ENCODE results near the gene TRERF1.
"Not testable (repeated sequence)": the region's sequence is repeated elsewhere in the genome, so short reads cannot be mapped to it uniquely, and the experiment has no call there.

Gene TRERF1

GRCh38 chr6:42448927-42449659, 2.6 kb downstream of the TRERF1 start:
- DNase-seq, result no peak

- DNase-seq, result no peak
Measured at GRCh38 chr6:42448391-42448790, 3.3 kb downstream of the TRERF1 start.

DNA sequence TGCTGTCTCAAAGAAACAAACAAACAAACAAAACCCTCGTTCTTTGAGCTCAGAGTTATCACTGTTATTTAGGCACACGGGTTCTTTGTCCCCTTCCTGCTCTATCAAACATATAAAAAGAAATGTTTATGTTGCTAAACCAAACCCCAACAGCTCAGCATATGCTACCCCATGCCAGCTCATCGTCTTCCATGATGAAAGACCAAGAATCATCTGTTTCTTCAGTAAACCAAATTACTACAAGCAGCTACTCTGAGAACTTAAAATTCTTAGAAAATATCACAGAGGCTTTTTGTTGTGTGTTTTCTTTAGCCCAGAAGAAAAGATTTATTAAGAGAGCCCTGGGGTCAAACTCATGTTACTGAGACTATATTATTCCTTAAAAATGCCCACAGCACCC, 4.7 kb downstream of the TRERF1 start:
- no peak for DNase-seq

DNA sequence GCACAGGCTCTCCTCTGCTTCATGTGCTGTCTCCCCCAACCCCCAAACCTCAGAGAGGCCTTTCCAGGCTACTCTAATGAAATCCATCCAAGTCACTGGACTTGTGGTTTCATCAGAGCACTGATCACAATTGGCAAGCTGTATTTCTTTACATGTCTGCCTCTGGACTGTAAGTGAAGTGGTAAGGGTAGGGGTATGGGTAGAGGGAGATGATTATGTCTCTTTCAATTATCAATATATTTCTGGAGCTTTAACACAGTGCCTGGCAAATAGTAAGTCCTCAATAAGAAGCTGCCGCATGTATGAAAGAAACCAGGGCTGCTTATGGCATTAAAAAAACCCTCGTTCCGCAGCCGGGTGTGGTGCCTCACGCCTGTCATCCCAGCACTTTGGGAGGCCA, 5.4 kb downstream of the TRERF1 start:
- no peak for DNase-seq

DNA sequence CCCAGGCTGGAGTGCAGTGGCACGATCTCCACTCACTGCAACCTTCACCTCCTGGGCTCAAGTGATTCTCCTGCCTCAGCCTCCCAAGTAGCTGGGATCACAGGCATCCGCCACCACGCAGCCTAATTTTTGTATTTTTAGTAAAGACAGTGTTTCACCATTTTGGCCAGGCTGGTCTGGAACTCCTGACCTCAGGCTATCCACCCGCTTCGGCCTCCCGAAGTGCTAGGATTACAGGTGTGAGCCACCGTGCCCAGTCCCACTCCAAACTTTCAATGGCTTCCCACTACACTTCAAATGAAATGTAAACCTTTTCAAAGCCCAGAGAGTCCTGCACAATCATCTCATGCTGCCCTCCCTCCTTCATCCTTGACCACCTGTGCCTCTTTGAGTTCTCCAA, 5.8 kb downstream of the TRERF1 start:
- DNase-seq, result not testable (repeated sequence)

- no peak for DNase-seq
Measured at GRCh38 chr6:42443312-42444060, 8.2 kb downstream of the TRERF1 start.

GRCh38 chr6:42441697-42442081, 10.0 kb downstream of the TRERF1 start:
- DNase-seq, result no peak

- no peak for DNase-seq
Measured at GRCh38 chr6:42440778-42441696, 10.7 kb downstream of the TRERF1 start.

DNA sequence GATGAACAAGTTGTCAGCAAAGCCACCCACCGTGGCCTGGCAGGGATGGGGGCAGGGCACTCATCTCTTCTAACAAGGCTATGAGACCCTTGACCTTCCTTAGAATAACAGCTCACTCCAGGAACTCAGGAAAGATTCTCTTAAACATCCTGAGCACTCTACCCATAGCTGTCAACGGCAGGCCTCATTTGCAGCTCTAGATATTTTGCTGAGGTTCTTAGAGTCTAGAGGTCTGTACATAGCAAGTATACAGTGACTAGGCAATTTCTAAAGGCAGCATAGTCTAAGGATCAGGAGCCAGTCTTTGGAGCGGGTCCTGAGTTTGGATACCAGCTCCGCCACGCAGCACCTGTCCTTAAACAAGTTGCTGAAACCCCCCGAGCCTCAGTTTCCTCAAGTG, 11.7 kb downstream of the TRERF1 start:
- DNase-seq, result no peak

GRCh38 chr6:42436825-42437224, 14.9 kb downstream of the TRERF1 start:
- DNase-seq, result no peak

DNA sequence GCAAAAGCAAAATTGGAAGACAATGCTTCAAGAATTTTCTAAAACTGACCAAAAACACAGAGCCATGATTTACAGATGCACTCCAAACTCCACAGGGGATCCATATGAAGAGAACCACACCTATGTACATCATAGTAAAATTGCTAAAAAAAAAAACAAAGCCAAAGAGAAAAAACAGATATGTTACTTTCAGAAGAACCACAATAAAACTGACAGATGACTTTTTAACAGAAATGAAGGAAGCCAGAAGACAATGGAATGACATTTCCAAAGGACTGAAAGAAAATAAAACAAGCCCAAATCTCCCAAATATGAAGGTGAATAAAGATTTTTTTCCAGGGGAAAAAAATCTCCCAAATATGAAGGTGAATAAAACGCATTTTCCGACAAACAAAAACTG, 17.5 kb downstream of the TRERF1 start:
- DNase-seq, result no peak

DNA sequence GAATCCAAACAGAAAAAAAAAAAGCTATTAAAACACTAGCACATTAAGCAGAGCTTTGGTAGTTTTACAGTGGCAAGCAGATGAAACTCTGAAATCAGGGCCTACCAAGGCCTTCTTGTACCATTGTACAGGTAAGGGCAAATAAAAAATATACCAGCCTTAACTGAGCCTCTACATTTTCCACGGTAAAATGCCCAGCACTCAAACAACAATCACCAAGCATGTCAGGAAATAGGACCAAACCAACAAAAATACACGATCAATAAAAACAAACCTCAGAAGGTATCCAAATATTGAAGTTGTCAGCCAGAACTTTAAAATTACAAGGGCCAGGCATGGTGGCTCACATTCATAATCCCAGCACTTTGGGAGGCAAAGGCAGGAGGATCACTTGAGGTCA, 18.3 kb downstream of the TRERF1 start:
- no peak for DNase-seq

DNA sequence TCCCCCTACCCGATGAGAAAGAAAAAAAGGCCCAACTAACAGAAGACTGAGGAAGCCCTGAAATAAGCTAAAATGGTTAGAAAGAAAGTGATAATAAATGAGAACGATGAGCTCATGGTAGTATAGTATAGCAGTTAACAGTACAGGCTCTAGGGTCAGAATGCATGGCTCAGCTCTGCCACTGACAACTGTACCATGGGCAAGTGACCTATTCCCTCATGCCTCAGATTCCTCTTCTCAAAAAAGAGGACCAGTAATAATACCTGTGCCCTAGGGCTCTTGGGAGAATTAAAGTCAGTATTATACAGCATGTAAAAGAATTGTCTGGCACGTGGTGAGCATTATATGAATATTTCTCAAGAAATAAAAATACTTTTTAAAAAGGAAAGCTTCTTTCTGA, 19.8 kb downstream of the TRERF1 start:
- DNase-seq, result no peak

DNA sequence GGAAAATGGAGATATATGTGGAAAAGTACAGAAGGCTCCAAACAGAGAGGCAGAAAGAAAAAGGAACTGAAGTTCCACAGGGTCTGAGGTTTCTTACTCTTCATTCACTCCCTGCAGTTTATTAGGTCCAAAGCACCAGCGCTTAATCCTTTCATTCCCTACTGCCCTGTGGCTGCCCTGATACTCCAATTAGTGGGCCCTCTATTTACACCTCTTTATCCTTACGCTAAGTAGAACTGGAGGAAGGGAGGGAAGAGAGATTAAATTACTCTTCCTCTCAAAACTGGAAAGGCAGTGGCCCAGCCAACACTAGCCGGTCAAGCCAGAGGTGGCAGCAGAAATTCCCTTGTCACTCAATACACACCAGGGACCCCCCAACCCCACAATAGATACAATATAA, 20.4 kb downstream of the TRERF1 start:
- DNase-seq, result no peak

DNA sequence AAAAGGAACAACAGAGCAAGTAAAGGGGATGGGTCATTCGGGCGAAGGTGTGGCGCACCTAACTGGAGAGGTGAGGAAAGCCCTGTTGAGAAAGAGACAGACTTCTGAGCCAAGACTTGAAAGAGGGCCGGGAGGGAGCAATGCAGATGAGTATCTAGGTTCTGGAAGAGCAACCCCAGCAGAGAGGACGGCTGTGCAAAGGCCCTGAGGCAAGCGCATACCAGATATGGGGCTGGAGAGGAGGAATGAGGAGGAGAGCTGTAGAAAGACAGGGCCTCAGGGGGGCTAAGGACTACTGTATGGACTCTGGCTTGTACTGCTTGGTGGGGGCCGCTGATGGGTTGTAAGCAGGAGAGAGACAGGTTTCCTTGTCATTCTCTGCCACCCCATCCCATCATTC, 21.9 kb downstream of the TRERF1 start:
- DNase-seq, result no peak

GRCh38 chr6:42429042-42429585, 22.6 kb downstream of the TRERF1 start:
- no peak for DNase-seq

DNA sequence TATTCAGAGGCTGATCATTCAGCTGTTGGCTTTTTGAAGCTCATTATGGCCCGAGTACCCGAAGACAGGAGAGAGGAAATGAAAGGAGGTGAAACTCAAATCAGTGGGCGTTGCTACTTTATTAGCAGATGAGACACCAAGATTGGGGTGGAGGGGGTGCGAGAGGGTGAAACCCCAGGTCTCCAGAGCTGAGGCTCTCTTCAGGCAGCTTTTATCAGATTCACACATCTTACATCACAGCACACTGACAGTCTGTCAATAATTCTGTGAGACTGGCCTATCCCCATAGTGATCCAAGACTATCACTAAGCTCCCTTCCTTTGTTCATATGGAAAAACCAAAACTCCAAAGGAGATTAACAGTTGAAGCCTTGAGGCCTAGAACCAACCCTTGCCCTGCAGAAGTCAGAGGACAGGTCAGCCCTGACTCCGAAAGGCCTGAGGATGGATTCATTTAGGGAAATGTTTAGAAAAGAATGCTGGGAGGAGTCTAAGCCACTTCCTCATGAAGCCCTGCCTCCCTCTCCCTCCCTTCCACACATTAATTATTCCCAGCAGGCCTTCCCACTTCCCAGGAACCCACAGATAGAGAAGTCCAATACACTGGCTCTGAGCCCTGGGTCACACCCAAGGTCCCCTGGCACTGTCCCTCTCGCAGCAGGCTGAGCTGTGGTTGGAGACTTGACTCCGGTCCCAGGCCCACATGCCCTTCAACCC, 23.2 kb downstream of the TRERF1 start:
- no peak for DNase-seq

DNA sequence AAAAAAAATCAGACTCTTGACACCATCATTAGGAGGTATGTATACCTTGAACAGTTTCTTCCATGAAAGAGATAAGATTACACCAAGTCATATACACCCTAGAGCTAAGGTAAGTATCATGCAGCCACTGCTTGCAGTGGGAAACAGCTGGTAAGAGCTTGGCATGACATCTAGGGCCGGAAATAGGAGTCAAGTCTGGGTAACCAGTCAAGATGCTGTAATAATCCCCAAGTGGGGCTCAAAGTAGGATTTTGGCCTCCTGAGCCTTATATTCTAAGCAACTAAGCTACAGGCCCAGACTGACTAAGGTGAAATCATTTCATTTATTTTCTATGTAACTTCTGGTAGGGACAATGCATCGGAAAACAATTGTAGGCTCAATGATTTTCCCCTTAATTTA, 23.9 kb downstream of the TRERF1 start:
- peak; percentile 5 for DNase-seq

DNA sequence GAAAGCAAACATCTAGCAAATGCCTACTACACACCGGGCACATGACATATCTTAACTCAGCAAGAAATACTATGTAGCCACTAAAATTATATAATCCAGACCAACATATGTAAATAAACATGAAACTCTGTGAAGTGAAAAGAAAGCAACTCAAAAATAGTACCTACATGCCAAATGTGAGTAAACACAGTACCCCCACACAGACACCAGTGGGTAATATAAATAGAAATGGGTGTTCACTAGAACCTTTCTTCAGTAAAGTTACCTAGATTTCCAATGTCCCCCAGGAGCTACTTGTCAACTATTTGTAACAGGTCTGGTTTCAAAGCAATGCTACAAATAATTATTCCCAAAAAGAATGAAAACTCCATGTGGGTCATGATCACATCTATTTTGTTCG, 25.5 kb downstream of the TRERF1 start:
- no peak for DNase-seq

DNA sequence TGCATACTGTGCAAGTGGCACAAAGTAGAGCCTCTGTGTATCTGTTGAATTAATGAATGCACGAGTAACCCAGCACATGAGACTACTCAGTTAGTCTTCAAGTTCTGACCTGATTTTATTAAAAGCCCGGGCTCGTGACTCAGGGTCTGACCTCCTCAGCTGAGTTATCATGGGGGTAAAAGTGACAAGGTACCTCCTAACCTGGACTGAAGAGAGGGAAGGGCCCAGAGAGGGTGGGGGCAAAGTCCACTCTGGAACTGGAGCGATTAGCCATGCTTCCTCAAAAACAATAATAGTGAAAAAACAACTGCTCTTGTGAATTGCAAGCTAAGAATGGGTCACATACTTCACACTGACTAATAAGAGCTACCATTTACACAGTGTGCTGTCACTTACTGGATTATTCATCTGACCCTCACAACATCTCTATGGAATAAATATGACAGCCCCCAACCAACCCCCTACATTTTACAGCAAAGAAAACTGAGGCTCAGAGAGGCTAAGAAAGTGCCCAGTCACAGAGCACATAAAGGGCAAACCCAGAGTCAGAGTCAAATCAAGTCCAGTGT, 26.7 kb downstream of the TRERF1 start:
- no peak for DNase-seq

DNA sequence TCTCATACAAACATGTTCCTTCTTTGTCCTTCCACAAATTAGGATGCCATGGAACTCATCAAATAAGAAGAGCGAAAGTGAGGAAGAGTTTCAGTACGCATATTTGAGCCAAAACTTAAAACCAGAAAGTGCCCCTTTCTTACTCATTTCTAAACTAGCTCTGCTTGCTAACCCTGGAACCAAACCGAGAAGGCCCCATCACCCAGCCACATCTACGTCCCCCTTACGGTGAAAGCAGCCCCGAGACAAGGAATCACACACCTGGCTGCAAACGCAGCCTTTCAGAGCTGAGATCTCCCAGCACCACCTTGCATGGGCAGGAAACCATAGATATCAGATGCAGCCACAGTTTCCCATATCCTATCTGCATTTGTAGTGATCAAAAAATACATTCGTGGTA, 28.5 kb downstream of the TRERF1 start:
- DNase-seq, result no peak

GRCh38 chr6:42420741-42421140, 31.0 kb downstream of the TRERF1 start:
- no peak for DNase-seq

All from NCI-H2171 treated with DMSO at 0.1 percent for 48 hours (cell line).